NCI-H446 (cell line): ENCODE data around the gene SLC38A8.

Experiments used
- DNase-seq, 2 experiments: peaks; one replicate each; lab custom pipeline; 2025; lab: John Stamatoyannopoulos, UW

Gene SLC38A8

DNA sequence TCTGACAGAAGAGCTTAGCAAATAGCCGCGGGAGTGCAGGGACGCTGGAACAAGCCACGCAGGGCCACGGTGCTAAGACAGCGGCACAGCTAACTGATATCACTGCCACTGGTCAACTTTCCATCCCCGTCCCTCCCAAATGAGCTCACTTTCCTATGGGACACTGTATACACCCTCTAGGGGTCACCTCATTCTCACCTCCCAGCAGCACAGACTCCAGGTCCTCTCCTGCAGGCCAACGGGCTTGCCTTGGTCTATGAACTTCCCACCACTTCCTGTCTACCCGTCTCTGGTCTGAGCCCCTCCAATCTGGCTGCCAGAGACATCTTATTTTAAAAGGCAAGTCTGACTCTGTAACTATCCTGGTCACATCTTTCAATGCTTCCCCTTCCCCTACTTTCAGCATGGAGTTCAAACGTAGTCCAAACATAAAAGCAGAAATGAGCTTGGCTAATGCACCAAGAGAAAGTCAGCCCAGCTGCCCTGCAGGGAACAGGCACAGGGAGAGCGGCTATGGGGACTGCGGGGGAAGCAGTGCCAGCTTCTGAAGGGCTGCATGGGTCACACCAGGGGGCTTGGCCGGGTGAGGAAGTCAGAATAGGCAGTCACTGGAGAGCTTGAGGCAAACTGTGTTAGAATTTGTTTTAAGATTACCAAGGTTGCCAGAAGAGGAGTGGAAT, 26.3 kb upstream of the SLC38A8 start:
- DNase-seq = no peak

DNA sequence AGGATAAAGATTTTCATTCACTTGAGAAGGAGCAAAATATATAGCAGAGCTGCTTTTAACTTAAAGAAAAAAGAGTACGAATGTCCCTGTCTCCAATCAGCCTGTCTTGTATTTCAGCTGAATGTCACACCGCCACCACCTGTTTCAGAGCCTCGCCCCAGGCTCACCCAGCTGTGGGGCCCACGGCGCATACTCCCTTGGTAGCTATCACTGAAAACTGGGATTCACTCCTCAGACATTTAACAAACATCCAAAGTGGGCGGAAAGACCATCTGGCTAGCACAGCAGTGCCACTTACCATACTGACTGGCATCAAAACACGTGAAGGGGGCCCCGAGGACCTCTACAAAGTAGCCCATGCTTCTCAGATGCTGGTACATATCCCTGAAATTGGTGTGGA, 25.4 kb upstream of the SLC38A8 start:
- no peak for DNase-seq

- DNase-seq = no peak
These were observed 25.0 kb upstream of the SLC38A8 start for GRCh38 chr16:84067640-84068039.

- peak; percentile 3 to 8 for DNase-seq
These were observed 23.0 kb upstream of the SLC38A8 start for GRCh38 chr16:84065536-84066132.

DNA sequence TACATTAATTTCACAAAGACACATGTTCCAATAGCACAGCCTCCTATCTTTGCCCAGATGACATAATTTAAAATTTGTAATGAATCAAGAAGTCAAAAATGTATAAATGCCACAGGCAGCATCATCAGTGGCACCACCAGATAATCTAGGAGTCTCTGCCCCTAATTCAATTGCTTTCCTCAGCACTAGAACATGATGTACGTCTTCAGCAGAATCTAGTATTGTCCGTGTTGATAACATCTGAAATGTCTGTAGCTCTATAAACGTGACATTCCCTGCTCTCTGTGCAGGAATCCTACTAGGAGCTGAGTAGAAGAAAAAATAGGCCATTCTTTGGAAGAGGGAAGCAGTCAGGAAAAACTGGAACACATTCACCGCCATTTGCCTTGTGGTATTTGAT, 21.4 kb upstream of the SLC38A8 start:
- no peak for DNase-seq

DNA sequence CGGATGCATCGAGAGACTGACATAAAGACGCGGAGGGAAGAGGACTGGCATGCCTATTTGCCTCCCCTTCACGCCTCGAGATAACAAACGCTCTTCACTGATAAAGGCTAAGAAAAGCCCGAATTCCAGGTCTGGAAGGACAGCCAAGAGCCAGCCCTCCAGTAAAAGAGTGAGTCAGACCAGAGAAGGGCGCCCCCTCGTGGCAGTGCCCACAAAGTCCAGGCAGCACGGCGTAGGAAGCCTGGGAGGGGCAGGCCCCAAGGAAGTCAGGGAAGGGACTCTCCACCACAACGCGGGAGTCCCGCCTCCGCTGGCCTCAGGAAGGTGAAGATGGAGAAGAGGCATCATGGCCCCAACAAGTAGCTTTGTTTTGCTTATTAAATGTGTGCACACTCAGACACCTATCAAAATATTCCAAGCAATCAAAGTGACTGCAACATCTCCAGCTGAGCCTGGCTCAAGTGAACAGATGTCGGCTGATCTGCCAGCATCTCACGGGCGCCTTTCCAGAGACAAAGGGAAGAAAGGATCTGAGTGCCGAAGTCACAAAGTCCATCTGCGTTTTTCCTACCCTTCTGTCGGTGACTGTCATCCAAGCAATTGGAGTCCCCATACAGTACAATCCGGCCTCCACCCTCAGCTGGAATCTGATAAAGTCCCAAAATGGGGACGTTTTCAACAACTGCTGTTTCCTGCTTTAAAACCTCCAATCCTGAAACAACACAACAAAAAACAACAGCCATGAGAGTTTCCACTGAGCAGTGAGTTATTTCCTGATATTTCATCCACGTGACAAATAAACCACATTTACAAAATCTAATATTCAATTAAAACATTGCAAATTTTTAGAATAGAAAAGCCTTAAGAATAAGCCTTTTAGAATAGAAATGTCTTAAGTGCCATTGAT, 20.4 kb upstream of the SLC38A8 start:
- DNase-seq = peak in 1 of 2 experiments; percentile 64

DNA sequence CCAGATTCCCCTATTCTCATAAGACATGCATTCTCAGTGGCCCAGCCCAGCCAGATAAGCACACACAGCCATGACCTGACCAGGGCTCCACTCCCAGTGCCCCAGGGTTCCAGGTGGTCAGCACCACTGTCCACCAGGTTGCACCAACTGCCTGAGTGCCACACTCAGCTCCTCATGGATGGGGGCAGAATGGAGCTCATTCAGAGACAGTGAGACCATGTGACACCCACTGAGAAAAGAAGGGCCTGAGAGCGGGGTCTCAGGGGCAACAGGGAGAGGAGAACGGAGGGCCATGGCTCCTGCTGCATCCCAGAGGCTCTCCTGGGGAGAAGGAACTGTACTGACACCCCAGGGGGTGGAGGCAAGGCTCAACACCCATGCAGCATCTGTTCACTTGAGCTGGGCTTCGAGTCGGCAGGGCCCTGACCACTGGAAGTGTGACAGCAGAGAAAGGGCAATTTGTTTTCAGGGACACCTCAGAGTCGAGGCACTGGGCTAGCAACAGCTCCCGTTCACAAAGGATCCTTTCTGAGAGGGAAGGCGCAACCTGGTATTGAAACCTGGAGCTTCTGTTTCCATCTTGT, 18.7 kb upstream of the SLC38A8 start:
- no peak for DNase-seq

DNA sequence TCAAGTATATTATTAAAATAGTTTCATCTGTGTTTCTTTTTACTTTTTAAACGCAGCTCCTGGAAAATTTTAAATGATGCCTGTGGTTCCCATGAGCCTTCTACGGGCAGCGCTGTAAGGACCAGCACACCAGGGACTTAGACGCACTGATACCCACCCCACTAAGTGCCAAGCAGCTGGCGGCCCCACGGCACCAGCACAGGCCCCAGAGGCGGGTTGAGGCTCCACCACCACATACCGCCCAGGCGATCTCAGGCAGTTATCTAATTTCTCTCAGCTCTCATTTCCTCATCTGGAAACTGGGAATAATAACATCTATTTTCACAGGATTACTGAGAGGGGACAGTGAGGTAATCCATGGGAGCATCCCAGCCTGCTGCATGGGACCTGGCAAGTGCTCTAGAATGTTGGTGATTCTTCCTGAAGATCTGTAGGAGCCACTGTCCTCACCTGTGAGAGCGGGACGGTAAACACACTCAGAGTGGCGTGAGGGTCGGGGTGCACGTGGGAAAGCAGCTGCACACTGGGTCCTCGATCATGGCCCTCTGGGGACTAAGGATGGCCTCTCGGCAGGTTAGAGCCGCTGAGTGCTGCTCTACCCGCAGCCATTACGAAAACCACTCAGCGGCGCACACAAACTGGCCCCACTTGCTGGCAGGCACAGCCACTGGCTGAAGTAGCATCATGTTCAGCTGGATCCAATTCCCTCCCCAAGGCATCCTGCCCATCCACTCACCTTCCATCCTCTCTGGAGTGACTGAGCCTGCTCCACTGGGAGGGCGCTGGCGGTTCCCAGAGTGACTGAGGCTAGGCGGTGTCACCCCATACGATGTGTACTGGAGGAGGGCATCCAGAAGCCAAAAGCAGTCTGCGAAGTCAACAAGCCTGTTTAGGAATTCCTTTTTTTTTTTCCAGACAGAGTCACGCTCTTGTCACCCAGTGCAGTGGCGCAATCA, 17.6 kb upstream of the SLC38A8 start:
- DNase-seq = no peak

GRCh38 chr16:84059111-84059510, 16.5 kb upstream of the SLC38A8 start:
- no peak for DNase-seq

DNA sequence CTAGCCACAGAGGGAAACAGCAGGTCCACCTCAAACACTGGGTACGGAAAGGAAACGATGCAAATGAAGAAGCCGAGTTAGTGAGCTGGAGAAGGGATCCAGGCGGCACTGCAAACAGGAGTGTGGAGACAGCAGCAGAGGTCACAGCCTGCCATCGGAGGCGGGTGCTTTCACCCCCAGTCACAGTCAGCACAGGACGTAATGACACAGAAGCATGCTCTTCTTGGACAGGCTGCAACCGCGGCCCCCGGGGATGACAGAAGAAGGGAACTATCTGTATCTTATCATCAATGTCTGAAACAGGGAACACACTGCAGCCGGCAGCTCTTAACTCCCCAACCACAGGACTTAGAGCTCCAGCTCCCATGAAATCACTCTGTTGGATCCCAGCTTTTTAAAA, 16.1 kb upstream of the SLC38A8 start:
- DNase-seq = no peak

GRCh38 chr16:84058211-84058610, 15.6 kb upstream of the SLC38A8 start:
- DNase-seq = no peak

GRCh38 chr16:84056933-84057332, 14.3 kb upstream of the SLC38A8 start:
- DNase-seq = no peak

GRCh38 chr16:84055801-84056634, 13.4 kb upstream of the SLC38A8 start:
- no peak for DNase-seq

- DNase-seq = peak in 1 of 2 experiments; percentile 12
These were observed 12.8 kb upstream of the SLC38A8 start for GRCh38 chr16:84055366-84055765.

DNA sequence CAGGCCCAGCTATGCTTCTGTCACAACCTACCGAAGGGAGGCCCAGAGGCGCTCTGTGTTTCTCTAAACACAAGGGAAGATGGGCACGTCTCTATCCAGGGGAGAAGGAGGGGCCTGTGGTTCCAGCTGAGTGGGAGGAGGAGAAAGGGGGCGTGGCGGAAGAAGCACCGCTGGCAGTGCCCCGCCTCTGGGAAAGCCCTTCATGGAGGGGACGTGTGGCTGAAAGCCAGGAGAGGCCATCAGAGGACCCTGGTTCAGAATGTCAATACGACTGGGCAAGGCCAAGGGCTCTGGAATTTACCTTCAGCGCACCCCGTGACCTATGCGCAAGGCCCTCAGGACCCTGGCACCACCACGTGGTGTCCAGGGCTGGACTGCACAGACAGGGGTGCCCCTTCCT, 12.3 kb upstream of the SLC38A8 start:
- no peak for DNase-seq

- DNase-seq = no peak
These were observed 11.7 kb upstream of the SLC38A8 start for GRCh38 chr16:84054271-84054670.

GRCh38 chr16:84053237-84053636, 10.6 kb upstream of the SLC38A8 start:
- no peak for DNase-seq

- DNase-seq = no peak
These were observed 9.6 kb upstream of the SLC38A8 start for GRCh38 chr16:84052071-84052622.

DNA sequence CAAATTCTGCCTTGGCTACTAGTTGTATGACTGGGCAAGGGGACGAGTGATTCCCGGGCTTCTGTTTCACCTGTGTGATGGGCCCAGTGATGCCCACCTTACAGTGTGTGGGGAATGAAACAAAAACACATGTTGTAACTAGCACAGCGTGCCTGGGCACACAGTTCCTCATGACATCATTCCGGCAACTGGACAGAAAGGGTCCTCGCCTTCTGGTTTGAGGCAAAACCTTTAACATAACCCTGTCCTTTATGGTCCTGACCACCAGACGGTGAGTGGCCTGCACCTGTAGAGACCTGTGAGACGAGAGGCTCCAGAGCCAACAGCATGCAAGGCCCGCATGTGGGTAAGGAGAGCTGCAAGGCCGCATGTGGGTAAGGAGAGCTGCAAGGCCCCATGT, 7.7 kb upstream of the SLC38A8 start:
- no peak for DNase-seq

DNA sequence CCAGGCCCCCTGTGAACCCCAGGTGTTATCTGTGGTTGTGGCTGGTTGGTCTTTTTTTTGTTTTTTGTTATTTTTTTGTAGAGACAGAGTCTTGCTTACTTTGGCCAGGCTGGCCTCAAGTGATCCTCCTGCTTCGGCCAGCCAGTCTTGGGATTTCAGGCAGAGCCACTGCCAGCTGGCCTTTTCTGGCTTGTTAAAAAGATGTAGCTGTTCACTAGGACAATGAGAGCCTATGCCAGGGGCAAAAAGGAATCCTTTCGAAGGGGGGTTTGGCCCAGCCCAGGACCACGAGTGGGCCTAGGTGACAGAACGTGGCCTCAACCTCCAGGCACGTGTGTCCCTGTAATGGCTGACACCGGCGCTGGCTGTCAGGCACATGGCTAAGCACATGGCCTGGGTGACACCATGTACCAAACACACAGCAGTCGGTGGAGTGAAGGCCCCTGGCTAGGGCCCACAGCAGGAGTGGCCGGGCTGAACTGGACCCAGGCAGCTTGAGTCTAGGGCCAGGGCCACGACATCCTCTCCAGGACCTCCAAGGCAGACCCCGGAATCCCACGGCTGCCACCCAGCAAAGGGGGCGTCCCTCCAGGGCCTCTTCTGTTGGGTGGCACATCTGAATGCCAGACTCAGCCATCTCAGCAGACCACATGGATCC, 6.9 kb upstream of the SLC38A8 start:
- no peak for DNase-seq
